ENCODE data around the gene ISYNA1.

GRCh38 chr19:18484992-18485391, 47.1 kb upstream of the ISYNA1 start:
- TF ChIP-seq POLR2A (IDR thresholded peaks at IDR 0.05; ENCODE audit: low read length) (no peak), GATA1 (IDR thresholded peaks at IDR 0.05; ENCODE audit: low read depth, low read length) (no peak)

Measured in erythroblast (primary cell).